Calu3 (cell line): Measurements from ENCODE around the gene CT55. TPM values are rescaled to one million over a fixed set of nuclear protein-coding genes. Genes with fewer than 3 reads are reported as not detected.

Source experiments
- BruUV-seq: library from RNA; stranded (reverse); fragments of 400-500 nt; replicated peaks from 2 replicates; lab custom pipeline; 2021; lab: Mats Ljungman, UMichigan
- CTCF ChIA-PET: fragments of 300-600 bp; sonication (Branson Sonifier 250); formaldehyde crosslinking; loops from one replicate; lab custom pipeline; 2022; ENCODE audit warnings: antibody characterized with exemption; lab: Charles Lee
- DNase-seq: peaks from one replicate; pipeline ENCODE4 v3.0.0; 2022
- H3K27ac Mint-ChIP-seq: one replicate; pipeline ENCODE4 v1.8.0; 2022; ENCODE audit warnings: mixed read lengths; ENCODE audit not compliant: unreplicated experiment
- H3K27me3 Mint-ChIP-seq: one replicate; pipeline ENCODE4 v1.8.0; 2022; ENCODE audit warnings: mixed read lengths; ENCODE audit not compliant: unreplicated experiment
- H3K36me3 Mint-ChIP-seq: one replicate; pipeline ENCODE4 v1.8.0; 2022; ENCODE audit warnings: mild to moderate bottlenecking, moderate library complexity, mixed read lengths; ENCODE audit not compliant: insufficient read depth, unreplicated experiment
- H3K4me1 Mint-ChIP-seq: one replicate; pipeline ENCODE4 v1.8.0; 2022; ENCODE audit warnings: mild to moderate bottlenecking, low read depth, mixed read lengths; ENCODE audit not compliant: unreplicated experiment
- H3K4me3 Mint-ChIP-seq: one replicate; pipeline ENCODE4 v1.8.0; 2022; ENCODE audit warnings: mild to moderate bottlenecking, low read depth, moderate library complexity, mixed read lengths; ENCODE audit not compliant: unreplicated experiment
- H3K9me3 Mint-ChIP-seq: one replicate; pipeline ENCODE4 v1.8.0; 2022; ENCODE audit warnings: low read depth, mixed read lengths; ENCODE audit not compliant: unreplicated experiment
- CTCF ChIP-seq: fragments of 200-600 bp; IDR thresholded peaks from one replicate; pipeline ENCODE4 v1.8.0; 2022; ENCODE audit warnings: antibody characterized with exemption; ENCODE audit not compliant: unreplicated experiment
- intact Hi-C: fragments of 100-400 bp; cut with micrococcal nuclease; formaldehyde crosslinking; loops from one replicate; pipeline ENCODE4 v1.10.0; 2022; ENCODE audit not compliant: unreplicated experiment
- total RNA-seq: library from RNA; stranded (reverse); gene quantifications from 2 replicates; pipeline ENCODE4 v1.2.3, GENCODE V29; 2022

The CT55 gene
- total RNA-seq, 1 experiment from 2014 or later = not detected

GRCh38 chrX:135194684-135195083, 23.5 kb upstream of the CT55 start:
- TF ChIP-seq CTCF = no peak
- no peaks in the 10 kb centered on the region for H3K4me1 Mint-ChIP-seq
- no TSS peak for BruUV-seq
- H3K27me3 Mint-ChIP-seq = peaks cover 86% of the 10 kb centered on the region
- no peak overlapping the region for H3K4me3 Mint-ChIP-seq
- CTCF ChIA-PET = no interaction called here
- intact Hi-C loops = no loop called here
- H3K27ac Mint-ChIP-seq = no peak overlapping the region
- no peak for DNase-seq
- H3K36me3 Mint-ChIP-seq = no peaks in the 10 kb centered on the region
- H3K9me3 Mint-ChIP-seq = no peaks in the 10 kb centered on the region

- DNase-seq = no peak
- H3K4me1 Mint-ChIP-seq = no peaks in the 10 kb centered on the region
- H3K36me3 Mint-ChIP-seq = no peaks in the 10 kb centered on the region
- TF ChIP-seq CTCF = no peak
- BruUV-seq = no TSS peak
- CTCF ChIA-PET = no interaction called here
- H3K27me3 Mint-ChIP-seq = peaks cover 91% of the 10 kb centered on the region
- intact Hi-C loops = no loop called here
- no peak overlapping the region for H3K4me3 Mint-ChIP-seq
- no peaks in the 10 kb centered on the region for H3K9me3 Mint-ChIP-seq
- H3K27ac Mint-ChIP-seq = no peak overlapping the region
These were observed 22.5 kb upstream of the CT55 start for GRCh38 chrX:135193740-135194139.

- Mint-ChIP-seq H3K27ac (no peak overlapping the region), H3K36me3 (no peaks in the 10 kb centered on the region), H3K27me3 (peaks cover 90% of the 10 kb centered on the region), H3K4me3 (no peak overlapping the region), H3K4me1 (no peaks in the 10 kb centered on the region), H3K9me3 (no peaks in the 10 kb centered on the region)
- intact Hi-C loops = loop anchor here (1.0 kb wide), 1 partner anchor 381 kb away; no protein-coding TSS in a partner anchor
- BruUV-seq = no TSS peak
- DNase-seq = no peak
- TF ChIP-seq CTCF = no peak
- CTCF ChIA-PET = no interaction called here
These were observed 20.6 kb upstream of the CT55 start for GRCh38 chrX:135191838-135192237.

GRCh38 chrX:135185795-135186443, 14.7 kb upstream of the CT55 start:
- H3K4me3 Mint-ChIP-seq = no peak overlapping the region
- H3K4me1 Mint-ChIP-seq = no peaks in the 10 kb centered on the region
- no peaks in the 10 kb centered on the region for H3K36me3 Mint-ChIP-seq
- intact Hi-C loops = no loop called here
- H3K27me3 Mint-ChIP-seq = peaks cover 86% of the 10 kb centered on the region
- H3K9me3 Mint-ChIP-seq = no peaks in the 10 kb centered on the region
- no TSS peak for BruUV-seq
- peak; percentile 46 for TF ChIP-seq CTCF
- peak; percentile 47 for DNase-seq
- CTCF ChIA-PET = interaction anchor here (0.5 to 0.8 kb wide), 3 partner anchors 74 to 1157 kb away, joined by 3 read pairs; no protein-coding TSS in a partner anchor
- no peak overlapping the region for H3K27ac Mint-ChIP-seq
